Measurements from ENCODE around the gene EEF1A1.
"Not testable (repeated sequence)": the region's sequence is repeated elsewhere in the genome, so short reads cannot be mapped to it uniquely, and the experiment has no call there.

Gene EEF1A1

GRCh38 chr6:73537677-73538076 lies 16.8 kb upstream of the EEF1A1 start:
- no peak for DNase-seq (ENCODE audit: low spot score)

- DNase-seq (ENCODE audit: low spot score) = no peak
These were observed 13.8 kb upstream of the EEF1A1 start for GRCh38 chr6:73534628-73535027.

- no peak for DNase-seq (ENCODE audit: low spot score)
These were observed 11.5 kb upstream of the EEF1A1 start for GRCh38 chr6:73532293-73532692.

- no peak for DNase-seq (ENCODE audit: low spot score)
These were observed 8.1 kb upstream of the EEF1A1 start for GRCh38 chr6:73528897-73529296.

- DNase-seq (ENCODE audit: low spot score) = no peak
These were observed 4.9 kb upstream of the EEF1A1 start for GRCh38 chr6:73525546-73526330.

GRCh38 chr6:73523434-73524123 lies 2.7 kb upstream of the EEF1A1 start:
- DNase-seq (ENCODE audit: low spot score) = peak; percentile 92

- peak; percentile 75 for DNase-seq (ENCODE audit: low spot score)
These were observed 636 bp upstream of the EEF1A1 start for GRCh38 chr6:73521351-73521985.

- peak; percentile 68 for DNase-seq (ENCODE audit: low spot score)
These were observed 725 bp downstream of the EEF1A1 start for GRCh38 chr6:73519926-73520687.

GRCh38 chr6:73518982-73519881 lies 1.6 kb downstream of the EEF1A1 start:
- not testable (repeated sequence) for DNase-seq (ENCODE audit: low spot score)

- DNase-seq (ENCODE audit: low spot score) = not testable (repeated sequence)
These were observed 2.5 kb downstream of the EEF1A1 start for GRCh38 chr6:73518100-73518981.

- peak; percentile 50 for DNase-seq (ENCODE audit: low spot score)
These were observed 4.0 kb downstream of the EEF1A1 start for GRCh38 chr6:73516514-73517489.

GRCh38 chr6:73515204-73515655 lies 5.6 kb downstream of the EEF1A1 start:
- DNase-seq (ENCODE audit: low spot score) = peak; percentile 41

GRCh38 chr6:73514746-73515110 lies 6.1 kb downstream of the EEF1A1 start:
- DNase-seq (ENCODE audit: low spot score) = no peak

- no peak for DNase-seq (ENCODE audit: low spot score)
These were observed 7.4 kb downstream of the EEF1A1 start for GRCh38 chr6:73513496-73513854.

GRCh38 chr6:73511796-73512195 lies 9.0 kb downstream of the EEF1A1 start:
- DNase-seq (ENCODE audit: low spot score) = no peak

GRCh38 chr6:73509851-73510250 lies 11.0 kb downstream of the EEF1A1 start:
- DNase-seq (ENCODE audit: low spot score) = no peak

- no peak for DNase-seq (ENCODE audit: low spot score)
These were observed 12.1 kb downstream of the EEF1A1 start for GRCh38 chr6:73508776-73509175.

- no peak for DNase-seq (ENCODE audit: low spot score)
These were observed 14.6 kb downstream of the EEF1A1 start for GRCh38 chr6:73506246-73506645.

- DNase-seq (ENCODE audit: low spot score) = not testable (repeated sequence)
These were observed 15.1 kb downstream of the EEF1A1 start for GRCh38 chr6:73505705-73506104.

All from LoVo (cell line).